ENCODE data around the gene HEATR3.

The HEATR3 gene

GRCh38 chr16:50040710-50041109 is 25.1 kb upstream of the HEATR3 start:
- TF ChIP-seq CTCF (IDR thresholded peaks at IDR 0.05) = no peak

- no peak for TF ChIP-seq CTCF (IDR thresholded peaks at IDR 0.05)
Measured at GRCh38 chr16:50043358-50043757, 22.4 kb upstream of the HEATR3 start.

- no peak for TF ChIP-seq CTCF (IDR thresholded peaks at IDR 0.05)
Measured at GRCh38 chr16:50045412-50045811, 20.4 kb upstream of the HEATR3 start.

GRCh38 chr16:50046853-50047252 is 18.9 kb upstream of the HEATR3 start:
- no peak for TF ChIP-seq CTCF (IDR thresholded peaks at IDR 0.05)

- TF ChIP-seq CTCF (IDR thresholded peaks at IDR 0.05) = no peak
Measured at GRCh38 chr16:50047864-50048263, 17.9 kb upstream of the HEATR3 start.

- TF ChIP-seq CTCF (IDR thresholded peaks at IDR 0.05) = no peak
Measured at GRCh38 chr16:50050802-50051201, 15.0 kb upstream of the HEATR3 start.

GRCh38 chr16:50056226-50056625 is 9.5 kb upstream of the HEATR3 start:
- no peak for TF ChIP-seq CTCF (IDR thresholded peaks at IDR 0.05)

GRCh38 chr16:50058091-50058771 is 7.5 kb upstream of the HEATR3 start:
- TF ChIP-seq CTCF (IDR thresholded peaks at IDR 0.05) = no peak

Measured in LNCAP (cell line).